Mucosa of descending colon (tissue), 3 donors: ENCODE measurements around the gene IQCM. TPM values are rescaled to one million over a fixed set of nuclear protein-coding genes. Genes with fewer than 3 reads are reported as not detected.

Experiments
- ATAC-seq: fragments of 200-7000 bp; cut with Tn5 transposase; one replicate; pipeline ENCODE4 v1.9.1; 2020; ENCODE audit warnings: mild to moderate bottlenecking, moderate library complexity
- DNase-seq, 3 donors: peaks; one replicate each; pipeline ENCODE4 v3.0.0-alpha.2; 2020
- H3K36me3 ChIP-seq: fragments of 200-600 bp; one replicate; pipeline ENCODE4 v1.8.0; 2021; ENCODE audit warnings: low read depth, mild to moderate bottlenecking
- H3K4me1 ChIP-seq: fragments of 200-600 bp; one replicate; pipeline ENCODE4 v1.8.0; 2021; ENCODE audit warnings: low read depth, mild to moderate bottlenecking
- H3K4me3 ChIP-seq: fragments of 200-600 bp; one replicate; pipeline ENCODE4 v1.8.0; 2021; ENCODE audit warnings: mild to moderate bottlenecking
- H3K9me3 ChIP-seq: fragments of 200-600 bp; one replicate; pipeline ENCODE4 v1.8.0; 2021; ENCODE audit warnings: mild to moderate bottlenecking
- CTCF ChIP-seq: fragments of 200-600 bp; IDR thresholded peaks from one replicate; pipeline ENCODE4 v1.8.0; 2022; ENCODE audit warnings: antibody characterized with exemption, mild to moderate bottlenecking
- intact Hi-C, 2 donors: fragments of 100-400 bp; cut with DNase I in 1 of 2; cut with micrococcal nuclease in 1 of 2; formaldehyde crosslinking; loops; one replicate each; pipeline versions ENCODE4 v1.11.0 to v1.11.1; 2022; cut with DNase I, micrococcal nuclease
- total RNA-seq, 3 donors: library from RNA; stranded (reverse); fragmentation: NEBNext Ultra II Directional in 2 of 3; extraction: Animal tissue kit (Norgen Biotek cat#: 25700) in 2 of 3; gene quantifications; one replicate each; pipeline versions ENCODE4 v1.2.1 to v1.2.4, GENCODE V29; 2021 to 2023
- donor health status: DM: no; HTN: no; CAD: no; lungs with moderate emphysema.
- donor health status: DM: no; HTN: no; CAD: no.
- donor health status: DM: no; HTN: yes; CAD: no.

IQCM gene
- total RNA-seq, 3 donors from 2014 or later, result 3.0 to 16.8 (median 5.2) TPM

DNA sequence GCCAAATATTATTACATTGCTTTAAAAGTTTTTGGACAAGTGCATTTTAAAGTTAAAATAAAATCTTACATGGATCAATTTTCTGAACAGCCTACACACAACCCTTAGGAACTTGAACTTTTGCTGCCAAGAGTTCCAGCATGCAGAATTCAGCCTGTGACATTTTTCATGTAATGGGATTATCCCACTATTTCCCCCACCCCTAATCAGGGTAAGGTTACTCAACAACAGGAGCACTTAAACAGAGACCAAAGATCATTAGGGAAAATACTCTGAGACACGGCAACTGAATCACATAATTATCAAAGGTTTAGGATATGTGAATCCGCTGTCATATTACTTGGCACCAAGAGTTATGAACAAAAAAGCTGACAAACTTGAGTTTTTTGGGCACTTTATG lies 47.2 kb downstream of the IQCM start:
- H3K4me3 ChIP-seq, result no peak overlapping the region

DNA sequence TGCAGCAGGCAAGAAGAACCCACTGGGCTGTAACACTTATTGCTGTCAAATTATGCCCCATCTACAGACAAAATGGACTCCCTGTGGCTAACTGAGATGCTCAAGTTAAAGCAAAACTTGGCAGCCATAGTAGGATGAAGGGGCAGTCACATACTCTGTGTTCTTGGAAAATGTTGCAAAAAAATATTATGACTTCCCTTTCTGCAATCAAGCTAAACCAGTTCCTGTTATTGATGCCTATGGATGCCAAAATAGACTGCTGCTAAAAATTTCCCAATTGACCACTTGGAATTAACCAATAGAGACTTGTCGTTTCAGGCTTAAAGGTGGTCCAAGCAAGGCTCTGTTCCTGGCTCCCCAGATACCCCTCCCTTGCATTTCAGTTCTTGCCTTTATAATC lies 49.5 kb downstream of the IQCM start:
- DNase-seq (no peak), ATAC-seq (no peak)
- H3K9me3 ChIP-seq, result no peaks in the 10 kb centered on the region
- no peak overlapping the region for H3K4me3 ChIP-seq
- intact Hi-C loops, result no loop called here
- no peaks in the 10 kb centered on the region for H3K36me3 ChIP-seq
- no peaks in the 10 kb centered on the region for H3K4me1 ChIP-seq
- no peak for TF ChIP-seq CTCF

More for the DNA sequence above, 47.2 kb downstream of the IQCM start:
- ATAC-seq (no peak), DNase-seq (no peak)
- no peaks in the 10 kb centered on the region for H3K4me1 ChIP-seq
- no peaks in the 10 kb centered on the region for H3K36me3 ChIP-seq
- intact Hi-C loops, result no loop called here
- TF ChIP-seq CTCF, result no peak
- H3K9me3 ChIP-seq, result no peaks in the 10 kb centered on the region

DNA sequence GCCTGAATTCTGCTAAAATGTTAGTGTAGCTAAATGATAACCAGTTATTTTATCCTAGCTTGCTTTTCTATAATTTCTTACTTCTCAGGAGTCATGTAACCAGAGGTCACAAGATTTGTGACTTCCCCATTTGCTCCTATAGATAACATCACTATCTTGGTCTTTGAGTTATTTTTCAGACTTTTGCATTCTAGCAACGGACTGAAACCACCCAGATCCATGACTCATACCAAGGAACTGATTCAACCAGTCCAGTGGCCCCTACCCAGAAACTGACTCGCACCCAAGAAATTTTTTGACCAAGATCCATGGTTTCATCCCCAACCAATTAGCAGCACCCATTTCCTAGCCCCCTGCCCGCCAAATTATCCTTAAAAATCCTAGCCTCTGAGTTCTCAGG lies 50.0 kb downstream of the IQCM start:
- intact Hi-C loops, result no loop called here
- ATAC-seq, result no peak

GRCh38 chr4:149755969-149756368 lies 59.7 kb downstream of the IQCM start:
- no peak for DNase-seq
- Histone ChIP-seq H3K4me1 (no peaks in the 10 kb centered on the region), H3K9me3 (no peaks in the 10 kb centered on the region), H3K36me3 (no peaks in the 10 kb centered on the region), H3K4me3 (no peak overlapping the region)
- intact Hi-C loops, result no loop called here
- ATAC-seq, result no peak
- no peak for TF ChIP-seq CTCF

More for the DNA sequence above, 50.0 kb downstream of the IQCM start:
- H3K36me3 ChIP-seq, result no peaks in the 10 kb centered on the region
- no peak overlapping the region for H3K4me3 ChIP-seq
- H3K4me1 ChIP-seq, result no peaks in the 10 kb centered on the region
- TF ChIP-seq CTCF, result no peak
- H3K9me3 ChIP-seq, result no peaks in the 10 kb centered on the region
- no peak for DNase-seq

- no peaks in the 10 kb centered on the region for H3K4me1 ChIP-seq
- no peak for ATAC-seq
- no peak for DNase-seq
- intact Hi-C loops, result no loop called here
- H3K36me3 ChIP-seq, result no peaks in the 10 kb centered on the region
- TF ChIP-seq CTCF, result no peak
- no peaks in the 10 kb centered on the region for H3K9me3 ChIP-seq
- no peak overlapping the region for H3K4me3 ChIP-seq
Measured at GRCh38 chr4:149754526-149754925, 61.1 kb downstream of the IQCM start.

DNA sequence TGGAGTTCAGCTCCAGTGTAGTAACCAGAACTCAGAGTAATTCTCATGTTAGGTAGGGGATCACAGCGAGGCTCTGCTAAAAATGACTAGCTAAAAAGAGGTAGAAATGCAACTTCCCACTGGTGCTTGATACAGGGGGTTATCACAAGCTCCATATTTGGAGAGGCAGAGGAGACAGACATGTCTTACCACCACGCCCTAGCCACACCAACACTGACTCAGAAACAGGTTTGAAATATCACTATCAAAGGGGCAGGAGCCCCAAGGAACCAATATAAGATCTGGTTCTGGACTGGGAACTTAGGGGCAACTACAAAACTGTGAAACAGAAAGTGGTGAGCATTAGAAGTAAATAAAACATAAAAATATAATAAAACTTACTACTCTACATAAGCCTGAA lies 62.9 kb downstream of the IQCM start:
- Histone ChIP-seq H3K9me3 (no peaks in the 10 kb centered on the region), H3K4me3 (no peak overlapping the region), H3K4me1 (no peaks in the 10 kb centered on the region), H3K36me3 (no peaks in the 10 kb centered on the region)
- intact Hi-C loops, result no loop called here
- no peak for TF ChIP-seq CTCF
- no peak for ATAC-seq
- DNase-seq, result no peak
